Activated CD4-positive, alpha-beta memory T cell treated with anti-CD3 and anti-CD28 coated beads for 36 hours (primary cell): ENCODE measurements around the gene MTX1. TPM values are rescaled to one million over a fixed set of nuclear protein-coding genes. Genes with fewer than 3 reads are reported as not detected.
A peak's percentile ranks its signal among the peaks of the same experiment; 100 is the strongest.

ENCODE experiments used
- CTCF ChIA-PET: fragments of 350-600 bp; sonication (Branson Sonifier 250); formaldehyde crosslinking; loops from one replicate; lab custom pipeline; 2021; ENCODE audit warnings: antibody characterized with exemption, inconsistent platforms; lab: Charles Lee
- POLR2A ChIA-PET: fragments of 350-600 bp; sonication (Branson Sonifier 250); formaldehyde crosslinking; loops from one replicate; lab custom pipeline; 2021; ENCODE audit warnings: antibody characterized with exemption; lab: Charles Lee
- DNase-seq: peaks from one replicate; pipeline ENCODE4 v3.0.0-alpha.2; 2020
- H3K27ac Mint-ChIP-seq: one replicate; pipeline ENCODE4 v1.8.0; 2021; ENCODE audit warnings: mixed read lengths
- H3K27me3 Mint-ChIP-seq: one replicate; pipeline ENCODE4 v1.8.0; 2021; ENCODE audit warnings: mixed read lengths
- H3K36me3 Mint-ChIP-seq: one replicate; pipeline ENCODE4 v1.8.0; 2021; ENCODE audit warnings: mixed read lengths
- H3K4me1 Mint-ChIP-seq: one replicate; pipeline ENCODE4 v1.8.0; 2021; ENCODE audit warnings: low read depth, mixed read lengths
- H3K4me3 Mint-ChIP-seq: one replicate; pipeline ENCODE4 v1.8.0; 2021; ENCODE audit warnings: mild to moderate bottlenecking, mixed read lengths
- H3K9me3 Mint-ChIP-seq: one replicate; pipeline ENCODE4 v1.8.0; 2021; ENCODE audit warnings: mixed read lengths
- intact Hi-C: fragments of 100-400 bp; cut with micrococcal nuclease; formaldehyde crosslinking; loops from one replicate; pipeline ENCODE4 v1.15.1; 2023
- total RNA-seq, 2 experiments: library from RNA; stranded (reverse); gene quantifications; one replicate each; pipeline ENCODE4 v1.2.3, GENCODE V29; 2021

MTX1 gene
- total RNA-seq, 2 experiments from 2014 or later: 45.2 to 47.9 TPM

DNA sequence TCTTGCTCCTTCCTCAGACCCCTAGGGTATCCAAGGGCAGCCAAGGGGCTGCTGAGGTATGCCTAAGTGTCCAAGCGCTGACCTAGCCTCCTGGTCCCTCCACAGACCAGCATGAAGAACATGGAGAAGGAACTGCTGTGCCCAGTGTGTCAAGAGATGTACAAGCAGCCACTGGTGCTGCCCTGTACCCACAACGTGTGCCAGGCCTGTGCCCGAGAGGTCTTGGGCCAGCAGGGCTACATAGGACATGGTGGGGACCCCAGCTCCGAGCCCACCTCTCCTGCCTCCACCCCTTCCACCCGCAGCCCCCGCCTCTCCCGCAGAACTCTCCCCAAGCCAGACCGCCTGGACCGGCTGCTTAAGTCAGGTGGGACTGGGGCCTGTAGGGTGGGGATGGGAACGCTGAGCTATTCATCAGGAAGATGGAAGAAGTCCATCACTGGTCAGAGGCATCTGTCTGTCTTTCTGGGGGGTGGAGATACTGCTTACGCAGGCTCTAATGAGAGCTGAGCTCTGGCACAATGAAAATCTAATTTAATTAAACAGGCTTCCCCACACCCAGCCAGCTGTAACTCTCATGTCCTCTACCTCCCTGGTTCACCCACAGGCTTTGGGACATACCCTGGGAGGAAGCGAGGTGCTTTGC lies 33.1 kb upstream of the MTX1 start:
- POLR2A ChIA-PET: interaction anchor here (1.5 to 7.5 kb wide), 5 partner anchors 9 to 90 kb away, joined by 5 to 70 read pairs (median 12); a partner anchor contains a TSS
- Mint-ChIP-seq H3K4me3 (peak overlapping the region; percentile 93), H3K27ac (peak overlapping the region; percentile 28), H3K4me1 (peaks cover 46% of the 10 kb centered on the region), H3K9me3 (no peaks in the 10 kb centered on the region), H3K27me3 (no peaks in the 10 kb centered on the region), H3K36me3 (peaks cover 20% of the 10 kb centered on the region)
- no peak for DNase-seq
- intact Hi-C loops: no loop called here
- CTCF ChIA-PET: interaction anchor here (0.9 to 8.5 kb wide), 15 partner anchors 8 to 841 kb away, joined by 3 to 201 read pairs (median 6); partner anchors contain the start of genes MTX1, PMVK, SLC50A1 and THBS3

DNA sequence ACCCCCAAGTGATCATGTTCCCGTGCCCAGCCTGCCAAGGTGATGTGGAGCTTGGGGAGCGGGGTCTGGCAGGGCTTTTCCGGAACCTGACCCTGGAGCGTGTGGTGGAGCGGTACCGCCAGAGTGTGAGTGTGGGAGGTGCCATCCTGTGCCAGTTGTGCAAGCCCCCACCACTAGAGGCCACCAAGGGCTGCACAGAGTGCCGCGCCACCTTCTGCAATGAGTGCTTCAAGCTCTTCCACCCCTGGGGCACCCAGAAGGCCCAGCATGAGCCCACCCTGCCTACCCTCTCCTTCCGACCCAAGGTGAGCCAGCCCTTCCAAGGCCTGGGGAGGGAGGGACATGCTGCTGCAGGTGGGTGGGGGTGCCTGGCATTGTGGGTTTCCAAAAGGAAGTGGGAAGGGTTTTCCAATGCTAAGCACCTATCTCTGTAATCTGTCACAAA lies 32.5 kb upstream of the MTX1 start:
- H3K27me3 Mint-ChIP-seq: no peaks in the 10 kb centered on the region
- H3K9me3 Mint-ChIP-seq: no peaks in the 10 kb centered on the region
- peaks cover 20% of the 10 kb centered on the region for H3K36me3 Mint-ChIP-seq
- H3K4me1 Mint-ChIP-seq: peaks cover 44% of the 10 kb centered on the region
- H3K27ac Mint-ChIP-seq: no peak overlapping the region
- ChIA-PET CTCF (interaction anchor here (0.9 to 8.5 kb wide), 14 partner anchors 8 to 239 kb away, joined by 3 to 201 read pairs (median 6); partner anchors contain the start of genes MTX1, PMVK, SLC50A1 and THBS3), POLR2A (interaction anchor here (1.5 to 7.5 kb wide), 4 partner anchors 9 to 91 kb away, joined by 5 to 70 read pairs (median 13); no protein-coding TSS in a partner anchor)
- H3K4me3 Mint-ChIP-seq: no peak overlapping the region
- intact Hi-C loops: loop anchor here (1.0 kb wide), 1 partner anchor 50 kb away; no protein-coding TSS in a partner anchor
- DNase-seq: peak; percentile 47

DNA sequence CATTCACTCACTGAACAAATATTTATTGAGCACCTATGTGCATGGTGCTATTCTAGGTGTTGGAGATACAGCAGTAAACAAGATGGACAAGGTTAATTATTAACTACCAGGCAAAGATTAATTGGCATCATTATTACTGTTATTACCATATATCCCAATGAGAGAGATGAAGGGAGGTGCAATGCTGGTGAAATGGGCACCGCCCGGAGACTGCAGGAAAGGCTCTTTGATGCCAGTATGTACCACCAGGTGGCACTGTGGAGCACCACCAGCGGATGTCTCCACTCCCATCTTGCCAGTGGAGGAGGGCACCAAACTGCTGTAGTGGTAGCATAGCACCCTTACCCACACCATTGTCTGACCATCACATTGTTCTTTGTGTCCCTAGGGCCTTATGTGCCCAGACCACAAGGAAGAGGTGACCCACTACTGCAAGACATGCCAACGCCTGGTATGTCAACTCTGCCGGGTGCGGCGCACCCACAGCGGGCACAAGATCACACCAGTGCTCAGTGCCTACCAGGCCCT lies 31.9 kb upstream of the MTX1 start:
- H3K4me1 Mint-ChIP-seq: peaks cover 42% of the 10 kb centered on the region
- POLR2A ChIA-PET: interaction anchor here (3.1 to 7.5 kb wide), 2 partner anchors 17 to 50 kb away, joined by 12 to 70 read pairs; no protein-coding TSS in a partner anchor
- DNase-seq: peak; percentile 90
- H3K36me3 Mint-ChIP-seq: peaks cover 20% of the 10 kb centered on the region
- H3K4me3 Mint-ChIP-seq: peak overlapping the region; percentile 3
- no peak overlapping the region for H3K27ac Mint-ChIP-seq
- CTCF ChIA-PET: interaction anchor here (0.6 to 8.5 kb wide), 19 partner anchors 8 to 697 kb away, joined by 3 to 201 read pairs (median 5); partner anchors contain the start of genes MTX1, PMVK, SLC50A1 and THBS3
- intact Hi-C loops: loop anchor here (1.0 kb wide), 1 partner anchor 50 kb away; no protein-coding TSS in a partner anchor
- H3K27me3 Mint-ChIP-seq: no peaks in the 10 kb centered on the region
- no peaks in the 10 kb centered on the region for H3K9me3 Mint-ChIP-seq

DNA sequence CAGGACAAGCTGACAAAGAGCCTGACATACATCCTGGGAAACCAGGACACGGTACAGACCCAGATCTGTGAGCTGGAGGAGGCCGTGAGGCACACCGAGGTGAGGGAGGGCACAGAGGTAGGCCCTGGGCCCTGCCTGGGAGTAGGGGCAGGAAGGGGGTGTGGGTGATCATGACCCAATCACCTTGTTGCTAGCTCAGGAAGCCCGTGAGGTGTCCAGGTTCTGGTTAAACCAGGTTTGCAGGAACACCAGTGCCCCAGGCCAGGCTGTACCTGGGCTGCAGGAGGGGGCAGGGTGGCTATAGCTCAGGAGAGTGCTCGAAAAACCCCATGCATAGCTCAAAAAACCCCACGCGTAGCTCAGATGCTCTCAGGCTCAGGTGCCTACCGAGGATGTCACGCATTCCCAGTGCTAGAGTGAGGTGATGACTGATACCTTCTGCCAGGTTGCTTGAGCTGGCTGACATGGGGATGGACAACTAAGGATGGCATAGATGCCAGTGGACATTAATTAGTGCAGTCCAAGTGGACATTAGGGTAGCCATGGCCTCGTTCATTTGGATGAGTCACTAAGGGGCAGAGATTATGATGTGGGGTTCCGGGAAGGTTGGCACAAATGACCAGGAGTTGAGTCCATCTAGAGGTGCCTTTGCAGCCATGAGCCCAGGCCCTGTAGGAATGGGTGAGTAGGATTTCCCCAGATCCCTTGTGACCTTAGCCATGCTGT lies 31.1 kb upstream of the MTX1 start:
- Mint-ChIP-seq H3K4me3 (no peak overlapping the region), H3K27ac (no peak overlapping the region), H3K4me1 (peaks cover 35% of the 10 kb centered on the region), H3K9me3 (no peaks in the 10 kb centered on the region), H3K36me3 (peaks cover 16% of the 10 kb centered on the region), H3K27me3 (no peaks in the 10 kb centered on the region)
- intact Hi-C loops: no loop called here
- no peak for DNase-seq
- ChIA-PET POLR2A (interaction anchor here (7.5 kb wide), 1 partner anchor 16 kb away, joined by 70 read pairs; no protein-coding TSS in a partner anchor), CTCF (interaction anchor here (0.5 to 8.5 kb wide), 16 partner anchors 8 to 698 kb away, joined by 3 to 201 read pairs (median 4); partner anchors contain the start of genes MTX1 and THBS3)

DNA sequence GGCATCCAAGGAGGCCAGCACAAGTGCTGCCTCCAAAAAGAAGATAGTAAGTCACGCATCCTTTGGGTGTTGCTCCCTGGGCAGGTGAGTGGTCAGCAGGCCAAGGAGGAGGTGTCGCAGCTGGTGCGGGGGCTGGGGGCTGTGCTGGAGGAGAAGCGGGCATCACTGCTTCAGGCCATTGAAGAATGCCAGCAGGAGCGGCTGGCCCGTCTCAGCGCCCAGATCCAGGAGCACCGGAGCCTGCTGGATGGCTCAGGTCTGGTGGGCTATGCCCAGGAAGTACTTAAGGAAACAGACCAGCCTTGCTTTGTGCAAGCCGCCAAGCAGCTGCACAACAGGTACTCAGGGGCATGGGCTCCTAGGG lies 30.6 kb upstream of the MTX1 start:
- Mint-ChIP-seq H3K27me3 (no peaks in the 10 kb centered on the region), H3K4me1 (peaks cover 34% of the 10 kb centered on the region), H3K4me3 (no peak overlapping the region), H3K36me3 (peaks cover 16% of the 10 kb centered on the region), H3K9me3 (no peaks in the 10 kb centered on the region), H3K27ac (no peak overlapping the region)
- ChIA-PET CTCF (interaction anchor here (0.5 to 8.5 kb wide), 13 partner anchors 8 to 403 kb away, joined by 3 to 201 read pairs (median 5); partner anchors contain the start of genes MTX1 and THBS3), POLR2A (interaction anchor here (7.5 kb wide), 1 partner anchor 15 kb away, joined by 70 read pairs; no protein-coding TSS in a partner anchor)
- DNase-seq: no peak
- intact Hi-C loops: no loop called here

DNA sequence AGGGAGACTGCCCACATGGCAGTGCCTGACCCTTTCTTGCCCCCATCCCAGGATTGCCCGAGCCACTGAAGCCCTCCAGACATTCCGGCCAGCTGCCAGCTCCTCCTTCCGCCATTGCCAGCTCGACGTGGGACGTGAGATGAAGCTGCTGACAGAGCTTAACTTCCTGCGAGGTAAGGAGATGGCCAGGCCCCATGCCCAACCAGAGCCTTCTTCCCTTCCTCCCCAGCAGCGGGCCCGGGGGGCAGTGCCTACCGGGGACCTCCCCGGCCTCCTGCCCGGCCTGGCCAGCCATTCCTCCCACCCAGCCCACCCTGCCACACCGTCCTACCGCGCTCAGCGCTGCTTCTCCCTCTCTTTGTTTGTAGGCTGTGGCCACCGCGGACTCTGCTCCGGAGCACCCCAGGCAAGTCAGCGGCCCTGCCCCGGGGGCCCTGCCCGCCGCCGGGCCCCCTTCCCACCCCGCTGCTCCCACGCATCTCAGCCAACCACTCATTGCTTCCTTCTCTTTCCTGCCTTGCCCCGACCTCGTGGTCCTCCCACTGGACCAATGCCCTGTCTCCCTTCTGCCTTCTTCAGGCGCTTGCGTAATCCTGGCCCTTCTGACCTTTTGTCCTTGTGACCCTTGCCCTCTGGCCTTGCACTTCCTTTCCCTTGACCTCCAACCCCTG lies 29.9 kb upstream of the MTX1 start:
- H3K4me3 Mint-ChIP-seq: no peak overlapping the region
- H3K4me1 Mint-ChIP-seq: peaks cover 28% of the 10 kb centered on the region
- ChIA-PET POLR2A (interaction anchor here (7.5 kb wide), 1 partner anchor 15 kb away, joined by 70 read pairs; no protein-coding TSS in a partner anchor), CTCF (interaction anchor here (1.4 to 8.5 kb wide), 5 partner anchors 10 to 145 kb away, joined by 3 to 201 read pairs (median 7); partner anchors contain the start of genes MTX1 and THBS3)
- DNase-seq: no peak
- H3K27me3 Mint-ChIP-seq: no peaks in the 10 kb centered on the region
- intact Hi-C loops: no loop called here
- peaks cover 13% of the 10 kb centered on the region for H3K36me3 Mint-ChIP-seq
- H3K27ac Mint-ChIP-seq: no peak overlapping the region
- no peaks in the 10 kb centered on the region for H3K9me3 Mint-ChIP-seq

DNA sequence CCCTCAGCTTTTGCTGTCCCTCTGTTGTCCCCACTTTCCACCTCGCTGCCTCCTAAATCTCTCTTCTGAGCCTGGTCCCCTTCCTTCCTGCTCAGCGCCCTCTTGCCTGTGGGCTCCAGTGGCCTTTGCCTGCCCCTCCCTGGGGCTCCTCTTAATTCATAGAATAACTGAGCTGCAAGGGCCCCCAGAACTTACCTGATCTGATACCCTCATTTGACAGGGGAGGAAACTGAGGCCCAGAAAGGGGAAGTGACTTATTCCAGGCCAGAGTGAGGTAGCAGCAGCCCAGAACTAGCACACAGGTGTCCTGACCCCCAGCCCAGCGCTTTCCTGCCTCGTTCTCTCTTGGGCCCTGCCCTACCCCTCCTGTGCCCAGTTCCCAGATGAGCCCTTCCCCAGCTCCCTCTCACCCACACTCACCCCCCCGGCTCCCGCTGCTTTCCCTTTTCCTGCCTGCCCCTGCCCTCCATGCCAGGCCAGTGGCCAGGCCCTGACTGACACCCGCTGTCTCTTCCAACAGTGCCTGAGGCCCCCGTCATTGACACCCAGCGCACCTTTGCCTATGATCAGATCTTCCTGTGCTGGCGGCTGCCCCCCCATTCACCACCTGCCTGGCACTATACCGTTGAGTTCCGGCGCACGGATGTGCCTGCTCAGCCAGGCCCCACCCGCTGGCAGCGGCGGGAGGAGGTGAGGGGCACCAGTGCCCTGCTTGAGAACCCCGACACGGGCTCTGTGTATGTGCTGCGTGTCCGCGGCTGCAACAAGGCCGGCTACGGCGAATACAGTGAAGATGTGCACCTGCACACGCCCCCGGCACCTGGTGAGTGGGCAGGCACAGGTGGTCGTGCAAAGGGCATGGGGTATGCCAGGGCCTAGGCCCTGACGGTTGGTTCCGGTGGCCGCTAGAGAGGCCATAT lies 29.1 kb upstream of the MTX1 start:
- no peaks in the 10 kb centered on the region for H3K9me3 Mint-ChIP-seq
- peaks cover 13% of the 10 kb centered on the region for H3K36me3 Mint-ChIP-seq
- intact Hi-C loops: no loop called here
- H3K4me3 Mint-ChIP-seq: no peak overlapping the region
- no peaks in the 10 kb centered on the region for H3K27me3 Mint-ChIP-seq
- CTCF ChIA-PET: interaction anchor here (0.8 to 8.5 kb wide), 5 partner anchors 11 to 28 kb away, joined by 3 to 201 read pairs (median 8); partner anchors contain the start of genes MTX1 and THBS3
- no peak overlapping the region for H3K27ac Mint-ChIP-seq
- peaks cover 24% of the 10 kb centered on the region for H3K4me1 Mint-ChIP-seq
- POLR2A ChIA-PET: interaction anchor here (7.5 kb wide), 1 partner anchor 14 kb away, joined by 70 read pairs; no protein-coding TSS in a partner anchor
- no peak for DNase-seq

DNA sequence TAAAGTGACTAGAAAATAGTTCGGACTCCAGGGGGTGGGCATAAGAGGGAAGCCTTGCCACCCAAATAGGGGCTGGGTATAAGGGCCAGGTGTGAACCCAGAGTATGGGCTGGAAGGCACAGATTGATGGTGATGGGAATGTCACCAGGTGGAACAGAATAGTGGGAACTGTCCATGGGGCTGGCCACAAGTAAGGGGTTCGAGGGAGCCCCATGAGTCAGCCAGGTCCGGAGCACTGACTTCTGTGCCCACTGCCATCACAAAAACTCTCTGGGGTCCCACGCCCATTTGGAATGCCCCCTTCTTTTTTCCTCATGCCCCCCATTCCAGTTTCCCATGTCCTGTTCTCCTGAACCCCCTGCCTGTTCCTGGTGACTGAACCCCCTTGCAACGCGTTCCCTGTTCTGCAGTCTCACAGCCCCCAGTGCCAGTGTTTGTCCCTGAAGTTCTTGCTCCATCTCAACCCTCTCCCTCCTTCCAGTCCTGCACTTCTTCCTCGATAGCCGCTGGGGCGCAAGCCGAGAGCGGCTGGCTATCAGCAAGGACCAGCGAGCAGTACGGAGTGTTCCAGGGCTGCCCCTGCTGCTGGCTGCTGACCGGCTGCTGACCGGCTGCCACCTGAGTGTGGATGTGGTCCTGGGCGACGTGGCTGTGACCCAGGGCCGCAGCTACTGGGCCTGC lies 27.0 kb upstream of the MTX1 start:
- ChIA-PET CTCF (interaction anchor here (1.0 kb wide), 1 partner anchor 9 kb away, joined by 4 read pairs; the partner anchor contains the start of gene KRTCAP2), POLR2A (no interaction called here)
- intact Hi-C loops: no loop called here
- no peak overlapping the region for H3K27ac Mint-ChIP-seq
- no peak for DNase-seq
- no peak overlapping the region for H3K4me3 Mint-ChIP-seq
- H3K27me3 Mint-ChIP-seq: no peaks in the 10 kb centered on the region
- peaks cover 6% of the 10 kb centered on the region for H3K4me1 Mint-ChIP-seq
- H3K36me3 Mint-ChIP-seq: peaks cover 13% of the 10 kb centered on the region
- H3K9me3 Mint-ChIP-seq: no peaks in the 10 kb centered on the region

DNA sequence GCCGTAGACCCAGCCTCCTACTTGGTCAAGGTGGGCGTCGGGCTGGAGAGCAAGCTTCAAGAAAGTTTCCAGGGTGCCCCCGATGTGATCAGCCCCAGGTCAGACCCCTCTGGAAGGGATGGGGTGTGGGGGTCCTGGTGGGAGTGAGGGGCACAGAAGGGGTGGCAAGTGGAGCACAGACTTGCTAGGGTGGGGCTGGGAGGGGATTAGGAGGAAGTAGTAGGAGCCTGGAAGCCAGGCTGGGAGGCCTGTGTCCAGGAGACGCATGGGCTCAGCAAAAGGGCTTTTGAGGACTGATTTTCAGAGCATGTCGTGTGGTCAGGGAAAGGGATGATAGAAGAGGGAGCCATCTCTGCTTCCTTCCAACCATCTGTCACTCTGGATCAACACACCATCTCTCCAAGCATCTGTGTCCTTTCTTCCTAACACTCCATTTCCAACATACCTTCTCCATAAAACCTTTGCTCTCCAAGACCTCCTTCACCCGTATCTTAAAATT lies 26.4 kb upstream of the MTX1 start:
- H3K4me1 Mint-ChIP-seq: no peaks in the 10 kb centered on the region
- no peak overlapping the region for H3K4me3 Mint-ChIP-seq
- peaks cover 9% of the 10 kb centered on the region for H3K36me3 Mint-ChIP-seq
- H3K27me3 Mint-ChIP-seq: no peaks in the 10 kb centered on the region
- POLR2A ChIA-PET: no interaction called here
- H3K27ac Mint-ChIP-seq: no peak overlapping the region
- DNase-seq: no peak
- no peaks in the 10 kb centered on the region for H3K9me3 Mint-ChIP-seq
- CTCF ChIA-PET: interaction anchor here (1.0 kb wide), 1 partner anchor 9 kb away, joined by 4 read pairs; the partner anchor contains the start of gene KRTCAP2
- intact Hi-C loops: no loop called here
